Daoy (cell line): ENCODE measurements around the gene GPSM1. TPM values are rescaled to one million over a fixed set of nuclear protein-coding genes. Genes with fewer than 3 reads are reported as not detected.

Experiments
- DNase-seq: peaks from one replicate; pipeline ENCODE4 v3.0.0-alpha.2; 2015; ENCODE audit warnings: low read depth
- total RNA-seq: library from RNA; depleted of rRNA; stranded (reverse); fragments of >200 nt; shearing (Covaris generic); gene quantifications from 2 replicates; pipeline ENCODE4 v1.2.3, GENCODE V29; 2014

The GPSM1 gene
- total RNA-seq, 1 experiment from 2014 or later = 23.4 TPM

DNA sequence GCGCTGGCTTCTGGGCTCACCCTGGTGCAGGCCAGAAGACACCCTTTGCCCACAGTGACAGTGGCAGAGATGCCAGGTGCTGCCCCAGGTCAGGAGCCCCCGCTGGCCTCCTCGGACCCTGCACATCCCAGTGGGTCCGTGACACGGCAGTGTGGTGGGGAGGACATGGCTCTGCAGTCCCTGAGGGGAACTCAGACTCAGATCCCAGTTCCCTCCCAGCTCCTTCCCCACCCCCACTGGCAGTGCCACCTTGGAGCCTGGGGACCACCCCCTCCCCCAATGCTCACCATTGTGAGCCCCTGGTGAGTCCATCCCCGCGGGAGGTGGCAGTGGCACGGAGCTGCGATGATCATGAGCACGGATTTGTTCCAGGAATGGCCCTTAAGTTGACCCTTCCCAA, 22.9 kb upstream of the GPSM1 start:
- no peak for DNase-seq

DNA sequence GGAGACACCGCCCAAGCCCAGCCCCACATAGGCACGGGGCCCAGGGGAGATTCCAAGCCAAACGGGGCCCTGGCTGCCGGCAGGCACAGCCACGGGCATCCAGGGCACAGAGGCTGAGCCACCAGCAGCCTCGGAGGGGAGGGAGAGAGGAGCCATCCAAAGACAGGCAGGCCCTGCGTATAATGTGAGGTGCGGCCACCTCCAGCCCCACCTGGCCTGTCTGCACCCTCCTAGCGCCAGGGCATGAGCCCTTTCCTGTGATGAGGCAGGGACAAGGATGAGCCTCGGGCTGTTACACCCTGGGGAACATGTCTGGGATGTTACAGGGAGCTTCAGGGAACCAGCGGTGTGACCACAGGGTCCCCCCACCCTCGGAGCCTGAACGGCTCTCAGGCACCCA, 22.4 kb upstream of the GPSM1 start:
- no peak for DNase-seq

DNA sequence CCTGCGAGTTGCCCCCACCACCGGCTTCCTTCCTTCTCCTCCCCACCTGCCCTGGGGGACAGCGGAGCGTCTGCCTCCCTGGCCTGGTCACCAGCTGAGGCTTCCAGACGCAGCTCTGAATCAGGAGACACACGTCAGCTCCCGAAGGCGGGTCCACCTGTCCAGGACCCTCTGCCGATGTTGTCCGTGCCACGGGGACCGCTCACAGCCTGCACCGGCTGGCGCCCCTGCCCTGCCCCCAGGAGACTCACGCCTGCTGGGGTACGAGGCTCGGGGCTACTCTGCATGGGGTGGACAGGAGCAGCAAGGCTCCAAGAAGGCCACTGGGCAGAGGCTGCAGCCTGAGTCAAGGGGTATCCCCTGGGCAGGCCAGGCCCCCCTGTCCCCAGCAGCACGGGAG, 21.5 kb upstream of the GPSM1 start:
- no peak for DNase-seq

DNA sequence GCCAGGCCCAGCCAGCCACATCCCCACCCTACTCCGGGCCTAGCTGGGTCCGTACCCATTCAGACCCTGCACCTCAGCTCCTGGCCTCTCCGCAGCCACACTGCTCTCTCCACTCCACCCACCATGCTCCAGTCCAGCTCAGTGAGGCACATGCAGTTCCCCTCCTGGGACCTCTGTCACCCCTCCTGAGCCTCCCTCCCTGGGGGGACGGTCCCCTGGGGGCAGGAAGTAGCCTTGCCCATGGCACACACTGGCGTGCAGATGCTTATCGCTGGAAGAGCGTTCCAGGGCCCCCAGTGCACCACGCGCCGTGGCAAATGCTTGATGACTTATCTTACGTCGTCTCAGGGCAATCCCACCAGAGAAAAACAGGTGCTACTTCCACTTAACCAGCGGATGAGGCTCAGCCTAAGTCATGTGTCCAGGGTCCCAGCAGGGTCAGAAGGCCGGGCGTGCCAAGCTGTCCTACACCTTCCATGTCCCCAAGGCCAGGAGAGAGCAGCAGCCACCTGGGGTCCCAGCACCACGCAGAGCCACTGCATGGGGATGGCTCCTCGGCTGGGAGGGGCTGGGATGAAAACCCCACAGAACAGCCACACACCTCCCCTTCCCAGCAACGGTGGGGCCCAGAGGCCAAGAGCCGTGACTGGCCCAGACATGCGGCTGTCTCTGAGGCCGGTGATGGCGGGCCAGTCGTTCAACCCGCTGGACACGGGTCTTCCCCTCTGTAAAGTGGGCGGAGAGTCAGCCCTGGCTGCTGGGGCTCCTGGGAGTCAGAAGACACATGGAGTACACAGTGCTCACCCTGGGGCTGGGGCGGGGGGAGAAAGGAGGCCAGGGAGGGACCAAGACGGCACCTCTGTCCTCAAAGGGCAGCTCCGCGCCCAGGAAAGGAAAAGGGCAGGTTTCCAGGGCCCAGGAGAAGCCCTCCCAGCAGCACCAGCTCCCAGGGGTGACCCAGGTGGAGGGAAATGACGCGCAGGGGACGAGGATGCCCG, 20.8 kb upstream of the GPSM1 start:
- DNase-seq = peak; percentile 48

DNA sequence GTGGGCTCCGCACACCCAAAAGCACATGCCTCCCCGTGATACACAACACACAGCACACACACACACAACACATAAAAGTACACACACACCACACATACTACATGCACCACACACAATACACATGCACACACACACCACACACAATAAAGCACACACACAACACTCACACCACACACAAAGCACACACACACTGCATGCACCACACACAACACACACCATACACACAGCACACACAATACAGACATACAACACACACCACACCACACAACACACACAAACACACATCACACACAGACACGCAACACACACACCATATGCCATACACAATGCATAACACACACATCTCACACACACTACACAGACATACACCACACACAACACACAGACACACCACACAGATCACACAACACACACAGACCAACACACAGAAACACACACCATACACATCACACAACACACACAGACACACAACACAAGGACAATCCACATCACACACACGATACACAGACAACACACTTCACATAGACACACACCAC, 20.1 kb upstream of the GPSM1 start:
- DNase-seq = no peak

DNA sequence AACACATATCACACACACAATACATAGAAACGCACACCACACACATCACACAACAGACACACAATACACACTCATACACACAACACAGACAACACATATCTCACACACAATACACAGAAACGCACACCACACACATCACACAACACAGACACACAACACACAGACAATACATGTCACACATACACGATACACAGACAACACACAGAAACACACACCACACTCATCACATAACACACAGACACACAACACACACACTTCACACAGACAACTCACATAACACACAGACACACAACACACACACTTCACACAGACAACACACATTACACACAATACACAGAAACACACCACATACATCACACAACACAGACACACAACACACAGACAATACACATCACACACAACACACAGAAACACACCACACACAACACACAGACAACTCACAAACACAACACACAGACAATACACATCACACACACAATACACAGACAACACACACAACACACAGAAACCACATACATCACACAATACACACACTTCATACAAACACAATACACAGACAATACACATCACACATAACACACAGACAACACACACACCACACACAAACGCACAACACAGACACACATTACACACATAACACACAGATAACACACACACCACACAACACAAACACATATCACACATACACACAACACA, 19.2 kb upstream of the GPSM1 start:
- no peak for DNase-seq

DNA sequence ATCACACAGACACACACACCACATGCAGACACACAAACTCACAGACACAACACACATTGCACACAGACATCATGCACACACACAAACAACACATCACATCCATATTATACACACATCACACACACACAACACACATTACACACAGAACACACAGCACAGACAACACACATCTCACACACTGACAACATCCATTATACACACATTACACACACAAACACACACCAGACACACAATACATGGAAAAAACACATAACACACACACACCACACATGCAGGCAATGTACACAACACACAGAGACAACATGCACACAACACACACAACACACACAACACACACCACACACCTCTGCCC, 18.7 kb upstream of the GPSM1 start:
- no peak for DNase-seq

DNA sequence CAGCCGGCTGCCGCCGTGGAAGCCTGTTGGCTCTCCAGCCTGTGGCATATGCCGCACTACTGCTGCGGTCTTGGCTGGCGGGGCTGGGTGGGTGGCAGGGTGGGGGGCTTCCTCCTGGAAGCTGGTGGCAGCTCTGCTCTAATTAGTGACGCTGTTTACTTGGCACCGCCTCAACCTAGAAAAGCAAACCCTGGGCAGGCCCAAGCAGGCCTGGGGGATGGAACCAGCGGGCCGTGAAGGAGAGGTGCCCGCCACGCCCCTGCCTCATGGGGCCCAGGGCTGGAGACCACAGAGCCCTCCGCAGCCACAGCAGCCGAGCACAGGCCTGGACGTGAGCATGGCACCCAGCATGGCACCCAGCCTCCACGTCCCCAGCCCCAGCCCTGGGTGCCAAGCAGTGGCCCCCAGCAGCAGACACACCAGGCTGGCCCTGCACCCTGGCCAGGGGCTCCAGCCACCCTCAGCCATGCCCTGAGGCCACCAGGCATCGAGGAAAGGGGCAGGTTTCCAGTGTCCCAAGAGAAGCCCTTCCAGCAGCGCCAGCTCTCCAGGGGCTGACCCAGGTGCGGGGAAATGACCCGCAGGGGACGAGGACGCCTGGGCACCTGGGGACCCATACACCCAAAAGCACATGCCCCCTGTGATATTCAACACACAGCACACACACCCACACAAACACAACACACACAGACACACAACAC, 18.1 kb upstream of the GPSM1 start:
- peak; percentile 52 for DNase-seq

DNA sequence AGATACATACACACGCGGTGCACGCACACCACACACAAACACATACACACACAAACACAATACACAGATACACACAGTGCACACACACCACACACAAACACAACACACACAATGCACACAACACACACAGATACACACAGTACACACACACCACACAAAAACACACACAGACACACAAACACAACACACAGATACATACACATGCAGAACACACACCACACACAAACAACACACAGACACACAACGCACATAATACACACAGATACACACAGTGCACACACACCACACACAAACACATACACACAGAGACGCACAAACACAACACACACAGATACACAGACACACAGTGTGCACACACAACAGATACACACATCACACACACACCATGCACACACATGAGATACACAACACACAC, 17.5 kb upstream of the GPSM1 start:
- no peak for DNase-seq

DNA sequence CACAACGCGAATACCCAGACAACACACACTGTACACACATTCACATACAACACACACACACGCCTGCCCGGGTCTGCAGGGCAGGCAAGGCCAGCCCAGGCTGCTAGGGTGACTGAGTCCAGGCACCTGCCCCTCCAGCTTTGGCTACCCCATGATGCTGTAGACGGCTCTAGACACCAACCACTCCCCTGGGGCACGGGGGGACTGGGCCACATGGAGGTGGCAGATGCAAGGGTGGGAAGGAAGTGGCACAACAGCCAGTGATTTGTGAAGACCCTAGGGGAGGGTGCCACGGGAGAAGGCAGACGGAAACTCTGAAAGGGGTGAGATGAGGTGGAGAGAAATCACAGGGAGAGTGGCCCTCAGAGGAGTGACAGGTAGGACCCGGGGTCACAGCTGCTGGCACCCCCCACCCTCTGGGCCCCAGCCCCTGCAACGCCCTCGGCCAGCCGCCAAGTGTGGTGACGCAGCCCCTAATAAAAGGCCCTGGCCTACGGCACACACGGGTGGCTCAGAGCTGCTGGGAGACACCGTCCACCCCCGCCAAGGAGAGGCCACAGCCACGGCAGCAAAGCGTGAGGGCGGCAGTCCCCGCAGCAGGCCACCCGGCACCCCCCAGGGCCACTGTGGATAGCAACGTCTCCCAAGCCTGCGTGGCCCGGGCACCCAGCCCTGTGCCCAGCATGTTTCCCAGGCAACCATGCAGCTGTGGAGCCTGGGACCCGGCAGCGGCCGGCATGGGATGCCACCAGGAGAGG, 16.9 kb upstream of the GPSM1 start:
- DNase-seq = peak; percentile 51

DNA sequence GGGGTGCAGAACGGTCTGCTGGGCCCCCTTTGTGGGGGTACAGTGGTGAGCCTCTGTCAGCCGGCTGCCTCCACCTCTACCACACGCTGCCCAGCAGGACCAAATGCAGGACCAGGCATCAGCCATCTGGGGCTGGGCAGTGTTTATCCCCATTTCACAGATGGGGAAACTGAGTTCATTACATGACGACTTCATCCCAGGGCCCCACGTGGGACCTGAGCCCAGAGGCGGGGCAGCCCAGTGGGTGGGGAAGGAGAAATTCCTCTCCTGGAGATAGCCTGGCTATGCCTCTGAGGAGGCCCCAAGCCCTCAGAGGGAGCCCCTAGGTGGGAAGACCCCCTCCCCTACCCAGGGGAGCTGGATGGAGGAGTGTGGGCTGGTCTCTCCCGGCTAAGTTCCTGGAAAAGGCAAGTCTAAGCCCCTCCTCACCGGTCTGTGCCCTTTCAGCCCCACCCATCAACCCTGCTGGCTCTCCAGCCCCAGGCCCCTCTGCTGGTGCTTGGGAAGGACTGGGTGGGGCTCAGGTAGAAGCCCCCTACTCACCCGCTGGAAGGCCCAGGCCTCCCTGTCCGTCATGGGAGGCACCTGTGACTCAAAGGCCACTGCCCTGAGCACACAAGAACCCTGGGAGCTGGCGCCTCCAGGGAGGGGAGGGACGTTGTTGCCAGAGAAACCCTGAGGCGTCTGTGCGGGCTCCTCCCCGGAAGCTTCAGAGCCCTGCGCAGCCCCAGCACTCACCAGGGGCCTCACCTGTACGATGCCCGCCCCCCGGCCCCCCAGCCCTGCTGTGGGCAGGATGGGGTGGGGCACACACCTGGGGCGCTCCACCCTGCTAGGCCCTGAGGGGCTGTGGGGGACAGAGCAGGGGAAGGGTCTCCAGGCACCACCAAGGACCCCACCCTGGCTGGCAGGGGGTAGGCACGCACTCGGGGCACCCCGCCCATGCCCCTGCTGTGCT, 16.0 kb upstream of the GPSM1 start:
- peak; percentile 46 for DNase-seq

DNA sequence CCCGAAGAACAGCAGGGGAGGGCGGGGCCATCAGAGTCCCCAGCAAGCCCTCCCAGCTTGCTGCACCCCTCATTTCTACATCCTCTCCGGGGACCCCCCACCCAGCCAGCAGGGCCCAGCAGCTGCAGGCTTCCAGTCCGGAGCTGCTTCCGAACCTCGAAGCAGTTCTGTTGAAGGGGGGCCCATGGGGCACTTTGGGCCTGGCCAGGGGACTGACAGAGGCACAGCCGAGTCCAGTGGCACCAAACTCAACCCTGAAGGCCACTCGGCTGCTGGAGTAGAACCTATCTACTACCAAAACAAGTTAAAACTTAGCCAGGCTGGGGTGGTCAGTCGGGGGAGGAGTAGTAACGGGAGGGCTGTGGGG, 15.3 kb upstream of the GPSM1 start:
- DNase-seq = no peak

DNA sequence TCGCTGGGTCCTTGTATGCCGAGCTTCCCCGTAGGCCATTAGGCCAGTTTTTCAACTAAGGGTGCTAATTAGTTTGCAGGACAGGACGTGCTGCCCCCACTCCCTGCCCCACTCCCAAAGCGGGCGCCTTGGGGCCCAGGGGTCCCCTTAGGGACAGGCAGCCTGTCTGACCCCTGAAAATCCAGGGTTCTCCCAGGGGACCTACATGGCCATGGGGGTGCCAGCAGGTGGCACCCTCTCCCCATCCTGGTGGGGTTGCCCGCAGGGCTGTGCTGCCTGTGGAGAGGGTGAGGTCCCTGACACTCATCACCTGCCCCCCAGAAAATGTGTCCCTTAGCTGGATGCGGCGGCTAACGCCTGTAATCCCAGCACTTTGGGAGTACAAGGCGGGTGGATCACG, 14.9 kb upstream of the GPSM1 start:
- peak; percentile 71 for DNase-seq

DNA sequence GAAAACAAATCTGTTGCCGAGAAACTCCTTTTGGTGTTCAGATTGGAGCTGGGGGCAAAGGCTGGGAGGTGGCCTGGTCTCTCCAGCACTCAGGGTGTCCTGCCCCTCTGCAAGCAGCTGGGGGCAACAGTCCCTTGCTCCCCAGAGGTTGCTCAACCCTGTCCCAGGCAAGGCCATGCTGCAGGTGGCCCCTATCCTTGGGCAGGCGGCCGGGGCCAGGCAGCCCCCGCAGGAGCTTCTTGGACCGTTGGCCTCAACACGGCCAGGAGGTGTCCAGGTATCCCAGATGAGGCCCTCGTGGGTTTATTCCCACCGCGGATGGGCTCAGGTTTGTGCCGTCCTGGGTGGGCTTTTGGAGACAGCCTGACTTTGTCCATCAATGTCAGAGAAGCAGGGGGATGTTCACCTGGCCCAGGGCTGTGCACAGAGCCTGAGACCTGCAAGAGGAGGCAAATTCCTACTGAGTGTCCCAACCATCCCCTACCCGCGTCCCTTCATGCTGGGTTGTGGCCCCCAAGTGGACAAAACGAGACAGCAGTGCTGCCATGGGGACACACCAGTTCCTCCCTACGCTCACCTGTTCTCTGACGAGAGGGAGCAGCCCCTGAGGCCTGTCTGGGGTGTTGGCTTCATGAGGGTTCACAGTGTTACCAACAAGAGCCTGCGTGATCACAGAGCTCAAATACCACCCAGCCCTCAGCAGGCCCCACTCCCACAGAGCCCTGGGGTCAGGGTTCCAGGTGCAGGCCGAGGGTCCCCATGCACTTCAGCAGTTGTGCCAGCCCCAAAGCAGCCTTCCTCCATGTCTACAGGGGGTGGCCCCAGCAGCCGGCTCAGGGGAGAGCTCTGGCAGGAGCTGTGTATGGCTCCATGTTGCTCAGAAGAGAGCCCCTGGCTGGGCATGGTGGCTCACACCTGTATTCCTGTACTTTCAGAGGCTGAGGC, 14.0 kb upstream of the GPSM1 start:
- no peak for DNase-seq

DNA sequence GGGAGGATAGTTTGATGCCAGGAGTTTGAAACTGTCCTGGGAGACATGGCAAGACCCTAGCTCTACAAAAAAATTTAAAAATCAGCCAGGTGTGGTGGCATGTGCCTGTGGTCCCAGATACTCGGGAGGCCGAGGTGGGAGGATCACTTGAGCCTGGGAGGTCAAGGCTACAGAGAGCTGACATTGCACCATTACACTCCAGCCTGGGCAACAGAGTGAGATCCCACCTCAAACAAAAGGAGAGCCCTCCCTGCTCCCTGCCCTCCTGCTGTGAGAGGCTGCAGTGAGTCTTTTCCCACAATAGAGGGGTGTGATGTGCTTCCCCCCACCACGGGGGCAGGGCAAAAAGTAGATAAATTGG, 13.3 kb upstream of the GPSM1 start:
- DNase-seq = no peak

DNA sequence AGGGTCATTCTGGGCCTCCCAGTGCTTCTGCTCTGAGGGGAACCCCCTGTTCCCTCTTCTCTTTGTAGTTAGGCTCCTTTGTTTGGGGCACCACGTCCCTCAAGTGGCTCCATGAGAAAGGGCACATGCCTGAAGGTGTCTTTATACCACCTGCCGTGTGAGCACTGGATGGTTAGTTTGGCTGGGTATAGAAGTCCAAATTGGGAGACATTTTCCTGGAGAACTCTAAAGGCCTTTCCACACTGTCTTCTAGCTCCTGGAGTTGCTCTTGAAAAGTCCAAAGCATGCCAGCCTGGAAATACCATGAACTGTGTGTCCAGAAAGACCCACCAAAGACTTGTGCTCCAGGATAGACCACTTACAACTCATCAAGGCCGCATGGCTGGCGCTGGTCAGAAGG, 12.4 kb upstream of the GPSM1 start:
- DNase-seq = no peak

DNA sequence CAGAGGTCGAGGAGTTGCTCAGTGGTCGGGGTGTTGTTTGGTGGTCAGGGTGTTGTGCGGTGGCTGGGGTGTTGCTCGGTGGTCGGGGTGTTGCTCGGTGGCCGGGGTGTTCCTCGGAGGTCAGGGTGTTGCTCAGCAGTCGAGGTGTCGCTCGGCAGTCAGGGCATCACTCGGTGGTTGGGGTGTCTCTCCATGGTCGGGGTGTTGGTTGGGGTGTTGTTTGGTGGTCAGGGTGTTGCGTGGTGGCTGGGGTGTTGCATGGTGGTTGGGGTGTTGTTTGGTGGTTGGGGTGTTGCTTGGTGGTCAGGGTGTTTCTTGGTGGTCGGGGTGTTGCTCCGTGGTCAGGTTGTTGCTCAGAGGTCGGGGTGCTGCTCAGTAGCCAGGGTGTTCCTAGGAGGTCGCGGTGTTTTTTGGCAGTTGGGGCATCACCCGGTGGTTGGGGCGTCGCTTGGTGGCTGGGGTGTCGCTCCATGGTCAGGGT, 11.0 kb upstream of the GPSM1 start:
- no peak for DNase-seq

DNA sequence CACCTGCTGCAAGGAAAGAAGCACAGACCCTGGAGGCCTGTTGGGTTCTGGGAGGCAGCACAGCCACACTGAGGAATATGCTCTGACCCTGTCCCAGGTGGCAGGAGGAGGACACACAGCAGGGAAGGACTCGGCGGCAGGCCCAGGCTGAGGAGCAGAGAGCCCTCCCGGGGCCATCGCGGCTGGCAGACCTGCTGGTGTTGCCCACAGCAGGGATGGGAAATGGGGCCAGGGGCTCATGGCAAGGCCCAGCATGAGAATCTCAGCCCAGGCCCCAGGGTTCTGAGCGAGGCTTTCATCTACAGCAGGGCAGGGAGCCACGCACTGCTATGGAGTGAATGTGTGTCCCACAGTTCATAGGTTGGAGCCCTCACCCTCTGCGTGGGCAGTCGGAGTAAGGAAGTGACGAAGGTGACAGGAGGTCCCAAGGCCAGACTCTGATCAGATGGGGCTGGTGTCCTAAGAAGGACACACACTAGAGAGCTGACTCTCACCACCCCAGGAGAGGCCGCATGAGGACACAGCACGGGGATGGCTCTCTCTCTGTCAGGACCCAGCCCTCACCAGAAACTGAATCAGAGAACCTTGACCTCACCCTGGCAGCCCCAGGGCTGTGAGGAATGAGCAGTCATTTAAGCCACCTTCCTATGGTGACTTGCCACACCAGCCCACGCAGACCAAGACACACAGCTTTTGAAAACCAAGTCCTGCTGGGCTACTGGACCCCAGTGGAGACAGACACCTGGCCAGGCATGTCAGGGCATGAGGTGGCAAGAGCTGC, 10.3 kb upstream of the GPSM1 start:
- DNase-seq = no peak
